Measurements from ENCODE around the gene HDAC8. TPM values are rescaled to one million over a fixed set of nuclear protein-coding genes. Genes with fewer than 3 reads are reported as not detected.

Gene HDAC8
- total and polyA plus RNA-seq, 2 donors from 2014 or later: 32.9 to 38.4 TPM

- Histone ChIP-seq H3K36me3 (ENCODE audit: control insufficient read depth in 2 of 3, insufficient read depth in 3 of 3, low read length in 3 of 3) (no peaks in the 10 kb centered on the region), H3K4me1 (ENCODE audit: control insufficient read depth in 2 of 3, insufficient read depth in 2 of 3, low read depth in 1 of 3, low read length in 3 of 3) (no peaks in the 10 kb centered on the region), H3K27ac (ENCODE audit: low read depth in 2 of 2, low read length in 2 of 2) (no peak overlapping the region), H3K4me3 (ENCODE audit: low read length in 3 of 3) (no peak overlapping the region), H3K9me3 (ENCODE audit: control insufficient read depth in 2 of 3, insufficient read depth in 1 of 3, low read length in 3 of 3) (no peaks in the 10 kb centered on the region), H3K27me3 (ENCODE audit: control insufficient read depth, insufficient read depth, low read length) (peaks cover 6% of the 10 kb centered on the region), H3K9ac (ENCODE audit: low read length in 3 of 3) (no peak overlapping the region)
- FAIRE-seq: no peak
- DNase-seq: no peak
- intact Hi-C loops (cut with DNase I): no loop called here
- no peak for TF ChIP-seq CTCF (IDR thresholded peaks at IDR 0.05; ENCODE audit: borderline replicate concordance, extremely low read depth, insufficient read depth)
Measured at GRCh38 chrX:72314881-72315280, 257.8 kb downstream of the HDAC8 start.

- Histone ChIP-seq H3K9me3 (ENCODE audit: control insufficient read depth in 2 of 3, insufficient read depth in 1 of 3, low read length in 3 of 3) (no peaks in the 10 kb centered on the region), H3K9ac (ENCODE audit: low read length in 3 of 3) (no peak overlapping the region), H3K36me3 (ENCODE audit: control insufficient read depth in 2 of 3, insufficient read depth in 3 of 3, low read length in 3 of 3) (no peaks in the 10 kb centered on the region), H3K4me3 (ENCODE audit: low read length in 3 of 3) (no peak overlapping the region), H3K27me3 (ENCODE audit: control insufficient read depth, insufficient read depth, low read length) (peaks cover 11% of the 10 kb centered on the region), H3K27ac (ENCODE audit: low read depth in 2 of 2, low read length in 2 of 2) (no peak overlapping the region), H3K4me1 (ENCODE audit: control insufficient read depth in 2 of 3, insufficient read depth in 2 of 3, low read depth in 1 of 3, low read length in 3 of 3) (peaks cover 0 to 4% (median 0%) of the 10 kb centered on the region in 3 donors)
- no peak for FAIRE-seq
- intact Hi-C loops (cut with DNase I): no loop called here
- TF ChIP-seq CTCF (IDR thresholded peaks at IDR 0.05; ENCODE audit: borderline replicate concordance, extremely low read depth, insufficient read depth): no peak
- DNase-seq: peak in 1 of 5 donors; percentile 2
Measured at GRCh38 chrX:72313707-72314641, 258.7 kb downstream of the HDAC8 start.

- peak in 1 of 5 donors; percentile 3 for DNase-seq
- no peak overlapping the region for H3K9ac ChIP-seq (ENCODE audit: low read length in 3 of 3)
- intact Hi-C loops (cut with DNase I): no loop called here
- no peak for FAIRE-seq
- no peaks in the 10 kb centered on the region for H3K9me3 ChIP-seq (ENCODE audit: control insufficient read depth in 2 of 3, insufficient read depth in 1 of 3, low read length in 3 of 3)
- peaks cover 0 to 8% (median 0%) of the 10 kb centered on the region in 3 donors for H3K4me1 ChIP-seq (ENCODE audit: control insufficient read depth in 2 of 3, insufficient read depth in 2 of 3, low read depth in 1 of 3, low read length in 3 of 3)
- TF ChIP-seq CTCF (IDR thresholded peaks at IDR 0.05; ENCODE audit: borderline replicate concordance, extremely low read depth, insufficient read depth): no peak
- H3K27ac ChIP-seq (ENCODE audit: low read depth in 2 of 2, low read length in 2 of 2): no peak overlapping the region
- no peaks in the 10 kb centered on the region for H3K36me3 ChIP-seq (ENCODE audit: control insufficient read depth in 2 of 3, insufficient read depth in 3 of 3, low read length in 3 of 3)
- H3K4me3 ChIP-seq (ENCODE audit: low read length in 3 of 3): no peak overlapping the region
- H3K27me3 ChIP-seq (ENCODE audit: control insufficient read depth, insufficient read depth, low read length): peaks cover 23% of the 10 kb centered on the region
Measured at GRCh38 chrX:72312311-72312940, 260.2 kb downstream of the HDAC8 start.
